Activated T-helper 1 cell treated with Interleukin-2 at 50 U/mL for 16 hours (primary cell): ENCODE results near the gene OR5K4.
A peak's percentile ranks its signal among the peaks of the same experiment; 100 is the strongest.

Source experiments
- DNase-seq: peaks from one replicate; pipeline ENCODE4 v3.0.0-alpha.2; 2020; ENCODE audit warnings: low read depth

The OR5K4 gene

DNA sequence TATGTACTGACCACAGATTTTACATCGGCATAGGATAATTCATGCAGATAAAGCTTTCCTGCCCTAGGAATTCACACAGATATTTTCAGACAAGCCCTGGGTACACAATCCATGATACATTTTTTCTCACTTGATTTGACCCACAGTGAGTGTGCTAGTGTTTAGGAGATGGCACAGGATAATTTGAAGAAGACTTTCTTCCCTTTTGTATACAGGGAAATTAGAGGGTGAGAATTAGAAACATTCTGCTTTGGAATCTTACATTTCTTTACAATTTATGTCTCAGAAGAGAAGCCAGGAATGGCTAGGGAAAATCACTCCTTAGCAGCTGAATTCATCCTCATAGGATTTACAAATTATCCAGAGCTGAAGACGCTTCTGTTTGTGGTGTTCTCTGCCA lies at the start of gene OR5K4:
OR5K4 (plus strand) TSS at position 301 of the 400 bp plus-strand sequence; CDS start at position 301, 0 bp downstream.
- no peak for DNase-seq

DNA sequence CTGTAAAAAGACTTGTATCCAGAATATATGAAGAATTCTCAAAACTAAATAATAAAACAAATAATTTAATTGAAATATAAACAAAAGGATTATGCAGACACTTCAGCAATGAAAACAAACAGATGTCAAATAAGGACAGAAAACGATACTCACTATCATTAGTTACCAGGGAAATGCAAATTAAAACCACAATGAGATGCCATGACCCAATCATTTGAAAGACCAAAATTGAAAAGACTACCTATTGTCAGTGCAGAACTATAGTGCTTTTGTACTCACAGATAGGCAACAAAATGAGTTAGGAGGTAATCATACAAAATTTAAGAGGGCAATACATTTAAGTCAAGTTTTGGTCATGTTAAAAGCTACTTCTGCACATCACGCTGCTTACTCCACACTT lies 31.6 kb upstream of the OR5K4 start:
- DNase-seq: no peak

GRCh38 chr3:98322686-98323085 lies 31.0 kb upstream of the OR5K4 start:
- DNase-seq: no peak

- no peak for DNase-seq
Measured at GRCh38 chr3:98323425-98323824, 30.2 kb upstream of the OR5K4 start.

DNA sequence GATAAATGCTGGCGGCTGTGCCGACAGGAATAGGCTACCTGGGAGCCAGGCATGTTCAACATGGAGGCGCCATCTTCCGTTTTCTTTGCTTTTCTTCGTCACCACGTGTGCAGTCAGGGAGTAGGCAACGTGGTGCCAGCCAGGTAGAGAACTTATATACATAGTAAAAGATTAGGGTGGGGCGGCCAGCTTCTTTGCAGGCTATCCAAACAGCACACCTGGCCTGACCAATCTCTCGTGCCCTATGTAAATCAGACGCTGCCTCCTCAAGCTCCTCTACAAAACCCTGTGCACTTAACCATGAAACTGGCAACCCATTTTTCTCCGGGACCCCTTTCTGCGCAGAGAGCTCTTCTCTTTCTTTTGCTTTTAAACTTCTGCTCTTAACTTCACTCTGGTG lies 28.6 kb upstream of the OR5K4 start:
- DNase-seq: no peak

GRCh38 chr3:98326105-98326893 lies 27.4 kb upstream of the OR5K4 start:
- DNase-seq: no peak

- no peak for DNase-seq
Measured at GRCh38 chr3:98326945-98327344, 26.7 kb upstream of the OR5K4 start.

- DNase-seq: no peak
Measured at GRCh38 chr3:98328933-98329332, 24.7 kb upstream of the OR5K4 start.

DNA sequence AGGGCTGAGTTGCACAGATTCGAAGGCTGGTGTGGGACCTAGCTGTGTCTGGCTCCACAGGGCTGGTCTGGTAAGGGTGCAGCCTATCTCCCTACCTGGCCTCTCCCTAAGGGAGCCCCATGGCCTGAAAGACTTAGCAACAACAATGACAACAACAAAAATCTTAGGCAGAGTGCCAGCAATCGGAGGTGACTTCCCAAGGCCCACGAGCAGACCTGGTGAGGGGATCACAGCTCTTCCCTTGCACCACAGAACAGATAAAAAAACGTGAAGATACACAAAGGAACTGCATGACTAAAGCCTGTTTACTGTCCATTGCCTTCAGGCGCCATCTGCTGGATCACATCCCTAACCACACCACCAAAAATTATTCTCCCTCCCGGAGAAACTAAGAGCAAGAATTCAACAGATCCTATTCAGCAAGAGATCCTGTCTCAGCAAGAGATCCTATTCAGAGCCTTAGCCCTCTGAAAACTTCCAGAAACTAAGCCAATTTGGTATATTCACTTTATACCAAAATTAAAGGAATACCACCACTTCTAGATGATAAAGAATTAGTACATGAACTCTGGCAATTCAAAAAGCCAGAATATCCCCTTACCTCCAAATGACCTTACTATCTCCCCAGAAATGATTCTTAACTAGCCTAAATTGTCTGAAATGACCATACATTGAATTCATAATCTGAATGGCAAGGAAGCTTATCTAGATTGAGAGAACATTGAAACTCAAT lies 24.1 kb upstream of the OR5K4 start:
- DNase-seq: peak; percentile 12

DNA sequence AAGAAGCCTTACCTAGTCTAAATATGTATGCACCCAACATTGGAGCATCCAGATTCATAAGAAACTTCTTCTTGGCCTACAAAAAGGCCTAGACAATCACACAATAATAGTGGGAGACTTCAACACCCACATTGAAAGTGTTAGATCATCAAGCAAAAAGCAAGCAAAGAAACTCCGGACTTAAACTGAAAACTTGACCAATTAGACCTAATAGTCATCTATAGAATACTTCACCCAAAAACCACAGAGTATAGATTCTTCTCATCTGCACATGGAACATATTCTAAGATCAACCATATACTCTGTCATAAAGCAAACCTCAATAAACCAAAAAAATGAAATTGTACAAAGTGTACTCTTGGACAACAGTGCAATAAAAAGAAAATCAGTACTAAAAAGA lies 22.3 kb upstream of the OR5K4 start:
- DNase-seq: no peak

- no peak for DNase-seq
Measured at GRCh38 chr3:98333989-98334606, 19.6 kb upstream of the OR5K4 start.

DNA sequence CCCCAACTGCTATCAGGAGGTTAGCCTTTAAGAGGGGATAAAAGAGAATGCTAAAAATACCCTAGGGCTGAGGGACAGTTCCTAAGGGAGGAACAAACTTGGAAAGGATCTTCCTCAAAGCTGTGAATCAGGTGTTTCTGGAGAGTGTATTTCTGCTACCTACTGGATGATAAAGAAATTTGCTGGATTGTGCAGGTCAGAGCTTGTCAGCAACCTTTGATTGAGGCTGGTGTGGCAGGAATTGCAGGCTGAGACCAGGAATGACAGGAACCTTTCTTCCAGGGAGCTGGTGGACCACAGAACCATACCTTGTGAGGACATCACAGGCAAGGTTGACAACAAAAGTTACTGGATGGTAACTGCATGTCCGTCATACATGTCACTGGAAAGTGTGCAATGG lies 14.6 kb upstream of the OR5K4 start:
- no peak for DNase-seq

- no peak for DNase-seq
Measured at GRCh38 chr3:98341758-98342157, 11.9 kb upstream of the OR5K4 start.

DNA sequence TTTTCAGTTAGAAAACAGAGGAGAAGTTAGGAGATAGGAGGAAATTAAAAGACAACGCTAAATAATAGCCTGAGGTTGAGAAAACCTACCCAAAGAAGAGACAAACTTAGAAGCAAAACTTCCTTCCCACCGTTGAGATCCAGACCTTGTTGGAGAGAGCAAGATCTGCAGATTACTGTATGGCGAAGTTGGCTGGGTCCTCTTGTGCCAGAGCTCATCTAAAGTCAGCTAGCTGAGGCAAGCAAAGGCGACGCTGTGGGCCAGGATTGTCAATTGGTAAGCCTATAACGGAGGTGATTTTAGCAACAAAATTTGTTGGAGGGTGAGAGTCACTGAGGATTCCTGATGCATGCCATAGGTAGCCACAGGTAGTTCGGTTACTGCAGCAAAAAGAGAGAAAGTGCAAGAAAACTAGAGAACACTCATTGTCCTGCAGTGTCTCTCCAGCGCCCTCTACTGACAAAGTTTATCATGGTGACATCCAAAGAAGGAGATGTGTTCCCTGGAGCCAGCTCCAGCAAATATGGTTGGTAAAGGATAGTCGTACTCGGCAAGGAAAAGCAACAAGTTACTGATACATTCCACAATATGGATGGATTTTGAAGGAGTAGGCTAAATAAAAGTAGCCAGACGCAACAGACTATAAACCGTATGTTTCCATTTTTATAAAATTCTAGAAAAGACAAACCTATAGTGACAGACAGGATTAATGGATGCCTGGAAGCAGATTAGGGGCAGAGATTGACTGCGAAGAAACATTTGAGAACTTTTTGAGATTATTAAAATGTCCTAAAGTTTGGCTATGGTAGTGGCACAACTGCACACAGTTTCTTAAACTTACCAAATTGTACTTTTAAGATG lies 9.8 kb upstream of the OR5K4 start:
- no peak for DNase-seq

DNA sequence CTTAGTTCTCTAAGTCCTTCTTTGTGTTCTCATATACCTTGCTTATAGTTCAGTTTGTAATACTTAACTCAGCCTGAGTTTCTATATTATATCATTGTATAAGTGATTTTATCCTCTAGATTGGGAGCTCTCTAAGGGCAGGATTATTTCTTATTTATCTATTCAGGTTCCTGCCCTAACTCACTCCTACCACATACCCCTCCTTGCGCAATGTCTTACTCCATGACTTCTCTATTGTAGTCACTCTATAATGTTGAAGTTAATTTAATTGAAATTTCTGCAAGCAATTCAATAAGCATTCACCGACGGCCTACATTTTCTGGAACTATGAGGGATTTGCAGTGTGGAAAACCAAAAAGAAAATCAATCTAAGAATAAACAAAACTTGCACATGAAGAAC lies 3.6 kb upstream of the OR5K4 start:
- DNase-seq: no peak

- no peak for DNase-seq
Measured at GRCh38 chr3:98359250-98359649, 5.6 kb downstream of the OR5K4 start.

- DNase-seq: no peak
Measured at GRCh38 chr3:98359993-98360675, 6.5 kb downstream of the OR5K4 start.

DNA sequence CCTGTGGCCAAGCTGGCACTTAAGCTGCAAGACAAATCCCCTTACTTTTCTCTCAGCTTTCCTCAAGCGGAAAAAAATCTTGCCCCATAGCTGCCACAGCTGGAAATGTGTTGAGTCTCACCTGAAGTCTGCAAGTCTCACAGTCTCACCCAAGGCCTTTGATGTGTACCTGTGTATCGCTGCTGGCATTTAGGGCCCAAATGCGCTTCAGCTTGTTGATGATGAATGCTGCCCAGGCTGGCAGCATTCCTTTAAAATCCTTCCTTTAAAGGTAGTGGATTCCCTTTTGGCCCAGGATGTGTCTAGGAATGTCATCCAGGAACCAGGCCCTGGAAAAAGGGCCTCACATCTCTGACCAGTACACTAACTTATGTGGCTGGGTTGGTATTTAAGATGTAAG lies 7.0 kb downstream of the OR5K4 start:
- no peak for DNase-seq

GRCh38 chr3:98361289-98361688 lies 7.6 kb downstream of the OR5K4 start:
- DNase-seq: no peak

DNA sequence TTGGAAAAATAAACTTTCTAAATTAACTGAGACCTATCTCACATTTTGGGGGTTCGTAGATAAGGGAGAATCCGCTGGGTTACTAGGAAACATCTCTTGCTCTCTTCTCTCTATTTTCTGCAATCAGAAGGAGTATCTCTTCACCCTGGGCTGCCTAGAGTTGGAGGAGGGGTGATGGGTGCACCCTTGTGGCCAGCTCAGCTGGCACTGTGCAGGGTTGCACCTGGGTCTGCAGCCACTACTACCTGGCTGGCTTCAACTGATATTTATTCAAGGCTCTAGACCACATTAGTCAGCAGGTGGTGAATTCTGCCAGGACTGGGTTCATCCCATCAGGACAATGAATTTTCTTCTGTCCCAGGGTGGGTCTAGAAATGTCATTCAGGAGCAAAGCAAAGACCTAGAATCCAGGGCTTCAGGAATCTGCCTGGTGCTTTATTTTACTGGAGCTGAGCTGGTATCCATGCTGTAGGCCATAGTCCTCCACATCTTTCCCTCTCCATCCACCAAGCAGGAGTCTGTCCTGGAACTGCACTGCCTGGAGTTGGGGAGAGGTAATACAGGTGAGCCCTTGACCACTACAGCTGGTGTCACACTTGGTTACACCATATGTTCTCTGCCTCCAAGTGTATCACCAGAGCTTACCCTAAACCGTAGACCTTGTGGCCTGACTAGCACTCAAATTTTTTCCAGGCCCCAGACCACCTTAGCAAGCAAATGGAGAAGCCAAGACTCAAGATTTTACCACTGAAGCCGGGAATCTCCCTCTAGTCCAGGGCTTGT lies 14.0 kb downstream of the OR5K4 start:
- no peak for DNase-seq

GRCh38 chr3:98371186-98371585 lies 17.5 kb downstream of the OR5K4 start:
- DNase-seq: no peak
